ENCODE results near the gene IGFLR1. TPM values are rescaled to one million over a fixed set of nuclear protein-coding genes. Genes with fewer than 3 reads are reported as not detected.

IGFLR1 gene
- total RNA-seq, 1 donor from 2014 or later = 1.8 TPM

DNA sequence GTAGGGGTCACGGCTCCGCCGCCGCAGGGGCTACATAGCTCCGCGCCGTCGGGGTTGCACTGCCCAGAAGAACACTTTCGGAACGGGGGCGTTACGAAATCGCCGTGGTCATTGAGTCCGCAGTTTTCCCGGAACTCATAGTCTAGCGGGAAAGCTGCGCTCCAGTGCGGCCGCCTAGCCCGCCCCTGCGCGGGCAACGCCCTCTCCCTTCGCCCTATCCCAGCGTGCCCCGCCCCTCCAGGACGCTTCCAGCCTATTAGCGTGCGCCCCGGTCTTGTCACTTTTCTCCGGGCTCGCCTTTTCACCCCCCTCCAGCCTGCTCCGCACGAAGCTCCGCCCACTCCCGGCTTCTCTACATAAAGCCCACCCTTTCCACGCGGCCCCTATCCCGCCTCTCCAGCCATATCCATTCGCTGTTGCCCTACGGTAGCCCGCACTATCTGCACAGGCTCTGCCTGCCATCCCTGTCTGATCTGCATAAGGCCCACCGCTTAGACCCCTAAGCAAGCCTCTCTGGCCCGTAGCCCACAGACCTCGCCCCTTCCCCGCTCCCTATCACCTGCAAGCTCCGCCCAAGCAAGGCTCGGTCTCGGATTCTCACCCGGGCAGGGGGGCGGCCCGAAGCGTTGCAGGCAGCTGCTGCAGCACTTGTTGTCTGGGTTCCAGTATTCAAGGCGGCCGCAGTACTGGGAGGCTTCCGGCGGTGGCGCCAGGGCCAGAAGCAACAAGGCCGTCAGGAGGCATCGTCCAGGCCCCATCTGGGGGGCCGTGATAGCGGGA is 1.6 kb downstream of the IGFLR1 start:
- peak; percentile 86 for DNase-seq (ENCODE audit: low read depth, low spot score)

DNA sequence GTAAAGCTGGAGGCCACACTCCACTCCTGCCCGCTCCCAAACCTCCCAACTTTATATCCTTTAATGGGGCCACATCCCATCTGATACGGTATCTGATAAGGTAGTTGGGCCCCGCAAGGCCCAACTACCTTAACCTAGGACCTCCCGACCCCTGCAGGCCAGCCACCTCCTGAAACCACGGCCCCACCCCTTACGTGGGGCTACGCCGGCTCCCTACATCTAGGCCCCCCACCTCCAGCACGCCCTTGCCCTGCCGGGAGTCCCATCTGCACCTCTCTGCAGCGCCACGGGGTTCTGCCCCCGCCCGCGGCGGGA is 2.2 kb downstream of the IGFLR1 start:
- no peak for DNase-seq (ENCODE audit: low read depth, low spot score)

DNA sequence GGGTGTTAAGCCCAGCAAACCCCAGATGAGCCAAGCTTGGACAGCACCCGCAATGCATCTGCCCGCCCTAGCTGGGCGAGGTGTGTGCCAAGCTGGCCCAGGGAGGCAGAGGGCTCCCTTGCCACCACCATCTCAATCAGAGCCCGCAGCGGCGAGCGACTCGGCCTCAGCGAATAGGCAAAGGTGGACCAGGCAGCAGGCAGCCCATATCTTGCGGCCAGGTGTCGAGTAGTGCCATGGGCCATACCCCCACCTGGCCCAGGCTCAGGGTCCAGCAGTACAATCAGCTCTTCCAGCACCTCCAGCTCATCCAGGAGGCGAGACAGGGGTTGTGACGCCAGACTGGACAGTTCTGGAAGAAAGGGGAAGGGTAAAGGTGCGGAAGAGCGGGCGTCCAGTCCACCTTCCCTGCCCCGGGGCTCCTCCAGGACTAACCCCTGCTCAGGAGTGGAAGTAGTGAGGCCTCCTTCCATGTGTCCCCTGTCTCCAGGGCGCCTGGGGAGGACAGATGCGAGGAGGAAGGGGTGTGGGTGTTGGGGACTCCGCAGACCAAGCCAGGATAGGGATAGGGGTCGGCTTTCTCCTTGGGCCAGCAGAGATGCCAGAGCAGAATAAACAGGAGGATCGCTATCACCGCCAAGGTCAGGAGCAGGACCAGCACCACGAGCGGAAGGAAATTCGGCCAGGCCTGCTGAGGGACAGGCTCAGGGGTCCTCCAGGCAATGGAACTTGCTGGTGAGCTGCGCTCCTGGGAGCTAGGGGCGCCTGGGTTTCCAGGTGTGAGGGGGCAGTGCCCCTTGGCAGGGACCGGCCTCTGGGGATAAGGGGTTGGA is 2.8 kb downstream of the IGFLR1 start:
- no peak for DNase-seq (ENCODE audit: low read depth, low spot score)

DNA sequence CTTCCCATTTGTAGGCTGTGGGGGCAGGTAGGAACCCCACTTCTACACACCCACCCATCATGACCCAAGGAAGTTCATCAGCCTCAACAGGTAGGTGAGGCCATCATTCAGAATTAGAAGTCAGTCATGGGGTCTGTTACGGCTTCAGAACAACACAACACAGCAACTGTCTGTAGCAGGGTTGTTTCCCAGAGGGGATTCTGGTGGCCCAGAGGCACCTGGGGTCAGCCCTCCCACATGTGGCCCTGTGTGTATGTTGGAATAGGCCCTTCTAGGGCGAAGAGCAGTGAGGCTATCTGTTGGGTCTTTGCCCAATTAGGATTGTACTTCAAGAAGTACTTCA is 3.4 kb downstream of the IGFLR1 start:
- DNase-seq (ENCODE audit: low read depth, low spot score) = no peak

DNA sequence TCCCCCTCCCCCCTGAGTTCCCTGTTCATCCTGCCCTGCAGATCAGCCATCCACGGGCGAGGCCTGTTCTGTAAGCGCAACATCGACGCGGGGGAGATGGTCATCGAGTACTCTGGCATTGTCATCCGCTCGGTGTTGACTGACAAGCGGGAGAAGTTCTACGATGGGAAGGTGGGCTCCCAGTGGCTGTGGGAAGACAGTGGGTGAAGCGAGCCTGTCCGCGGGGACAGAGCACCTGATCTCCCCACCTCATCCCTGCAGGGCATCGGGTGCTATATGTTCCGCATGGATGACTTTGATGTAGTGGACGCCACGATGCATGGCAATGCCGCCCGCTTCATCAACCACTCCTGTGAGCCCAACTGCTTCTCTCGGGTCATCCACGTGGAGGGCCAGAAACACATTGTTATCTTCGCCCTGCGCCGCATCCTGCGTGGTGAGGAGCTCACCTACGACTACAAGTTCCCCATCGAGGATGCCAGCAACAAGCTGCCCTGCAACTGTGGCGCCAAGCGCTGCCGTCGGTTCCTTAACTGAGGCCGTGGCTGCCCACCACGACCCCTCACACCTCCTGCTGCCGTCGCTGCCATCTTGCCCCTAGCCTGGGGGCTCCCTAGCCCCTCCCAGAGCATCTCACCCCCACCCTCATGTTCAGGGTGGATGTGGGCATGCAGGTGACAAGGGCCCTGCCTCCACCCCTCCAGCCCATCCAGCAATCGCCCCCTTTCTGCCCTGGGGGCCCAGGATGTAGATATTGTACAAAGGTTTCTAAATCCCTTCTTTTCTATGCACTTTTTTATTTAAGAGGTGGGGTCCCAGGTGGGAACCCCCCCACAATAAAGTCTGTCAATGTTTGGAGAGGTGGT is 4.0 kb downstream of the IGFLR1 start:
- no peak for DNase-seq (ENCODE audit: low read depth, low spot score)

DNA sequence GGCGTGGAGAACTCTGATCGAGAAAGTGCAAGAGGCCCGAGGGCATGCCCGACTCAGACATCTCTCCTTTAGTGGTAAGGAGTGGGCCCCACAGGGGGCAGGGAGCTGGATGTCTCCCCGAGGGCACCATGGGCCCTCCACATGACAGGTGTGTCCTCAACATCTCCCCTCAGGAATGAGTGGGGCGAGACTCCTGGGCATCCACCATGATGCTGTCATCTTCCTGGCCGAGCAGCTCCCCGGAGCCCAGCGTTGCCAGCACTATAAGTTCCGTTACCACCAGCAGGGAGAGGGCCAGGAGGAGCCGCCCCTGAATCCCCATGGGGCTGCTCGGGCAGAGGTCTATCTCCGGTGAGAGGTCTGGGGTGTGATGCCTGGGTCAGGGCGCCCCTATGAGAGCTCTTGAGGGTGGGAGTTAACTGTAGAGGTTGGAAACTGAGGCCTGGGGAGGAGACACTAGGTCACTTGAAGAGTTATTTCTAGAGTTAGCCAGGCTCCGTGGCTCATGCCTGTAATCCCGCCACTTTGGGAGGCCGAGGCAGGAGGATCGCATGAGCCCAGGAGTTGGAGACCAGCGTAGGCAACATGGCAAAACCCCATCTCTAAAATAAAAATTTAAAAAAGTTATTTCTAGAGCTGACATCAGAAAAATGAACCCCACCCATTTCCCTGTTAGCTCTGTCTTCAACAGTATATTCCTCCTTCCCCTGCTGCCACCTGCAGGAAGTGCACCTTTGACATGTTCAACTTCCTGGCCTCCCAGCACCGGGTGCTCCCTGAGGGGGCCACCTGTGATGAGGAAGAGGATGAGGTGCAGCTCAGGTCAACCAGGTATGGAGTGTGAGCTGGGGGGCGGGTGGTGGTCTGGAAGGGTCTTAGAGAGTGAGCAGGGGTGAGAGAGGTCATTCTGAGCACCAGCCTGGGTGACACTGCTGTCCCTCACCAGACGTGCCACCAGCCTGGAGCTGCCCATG is 5.1 kb downstream of the IGFLR1 start:
- no peak for DNase-seq (ENCODE audit: low read depth, low spot score)

DNA sequence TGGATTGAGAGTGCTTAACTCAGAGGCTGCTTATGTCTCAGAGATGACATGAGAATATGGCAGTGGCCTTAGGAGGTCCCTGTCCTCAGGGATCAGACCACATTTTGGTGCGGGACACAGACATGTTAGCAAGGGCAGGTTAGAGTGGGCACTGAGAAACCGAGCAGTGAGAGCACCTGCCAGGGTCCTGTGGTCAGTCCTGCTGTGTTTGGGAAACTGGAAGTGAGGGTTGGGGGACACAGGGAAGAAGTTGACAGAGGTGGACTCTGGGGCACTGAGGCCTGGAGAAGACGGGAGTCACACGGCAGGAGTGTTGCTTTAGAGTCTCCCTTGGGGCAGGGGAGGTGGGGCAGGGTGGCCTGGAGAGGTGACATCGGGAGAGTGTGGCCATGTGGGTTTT is 7.4 kb downstream of the IGFLR1 start:
- no peak for DNase-seq (ENCODE audit: low read depth, low spot score)

DNA sequence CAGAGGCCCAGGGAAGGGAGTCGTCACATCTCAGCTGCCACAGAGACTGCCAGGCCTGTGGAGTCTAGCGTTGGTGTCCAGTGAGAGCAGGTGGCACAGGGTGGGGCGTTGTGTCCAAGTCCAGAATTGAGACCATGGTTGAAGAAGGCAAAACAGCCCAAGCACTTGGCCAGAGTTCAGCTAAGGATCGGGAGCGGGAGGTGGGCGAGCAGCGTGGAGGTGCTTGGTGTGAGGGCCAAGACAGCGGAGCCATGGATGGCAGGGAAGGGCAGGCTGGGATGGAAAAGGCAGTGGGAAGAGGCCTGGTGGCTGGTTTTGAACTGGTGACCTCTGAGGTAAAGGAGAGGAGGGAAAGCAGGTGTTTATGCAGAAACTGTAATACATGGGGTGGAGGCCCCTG is 8.0 kb downstream of the IGFLR1 start:
- DNase-seq (ENCODE audit: low read depth, low spot score) = no peak

DNA sequence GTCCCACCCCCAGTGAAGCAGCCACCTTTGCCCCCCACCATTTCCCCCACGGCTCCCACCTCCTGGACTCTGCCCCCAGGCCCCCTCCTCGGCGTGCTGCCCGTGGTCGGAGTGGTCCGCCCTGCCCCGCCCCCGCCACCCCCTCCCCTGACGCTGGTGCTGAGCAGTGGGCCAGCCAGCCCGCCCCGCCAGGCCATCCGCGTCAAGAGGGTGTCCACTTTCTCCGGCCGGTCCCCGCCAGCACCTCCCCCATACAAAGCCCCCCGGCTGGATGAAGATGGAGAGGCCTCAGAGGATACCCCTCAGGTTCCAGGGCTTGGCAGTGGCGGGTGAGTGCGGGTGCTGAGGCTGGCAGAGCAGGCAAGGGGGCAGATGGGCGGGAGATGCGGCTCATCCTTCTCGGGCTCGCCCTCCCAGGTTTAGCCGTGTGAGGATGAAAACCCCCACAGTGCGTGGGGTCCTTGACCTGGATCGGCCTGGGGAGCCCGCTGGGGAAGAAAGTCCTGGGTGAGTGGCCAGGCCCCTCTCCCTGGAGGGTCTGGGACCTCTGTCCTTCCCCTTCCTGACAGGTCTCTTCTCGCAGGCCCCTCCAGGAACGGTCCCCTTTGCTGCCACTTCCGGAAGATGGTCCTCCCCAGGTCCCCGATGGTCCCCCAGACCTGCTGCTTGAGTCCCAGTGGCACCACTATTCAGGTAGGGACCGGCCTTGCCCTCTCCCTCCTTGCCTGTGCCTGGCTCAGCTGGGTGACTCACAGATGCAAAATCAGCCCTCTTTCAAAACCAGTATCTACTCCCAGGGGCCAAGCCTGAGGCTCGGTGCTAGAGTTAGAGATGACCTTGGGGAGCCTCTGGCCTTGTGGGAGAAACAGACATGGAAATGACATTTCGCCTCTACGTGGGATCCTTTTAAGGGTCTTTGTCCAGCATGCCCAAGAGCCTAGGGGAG is 8.8 kb downstream of the IGFLR1 start:
- DNase-seq (ENCODE audit: low read depth, low spot score) = no peak

DNA sequence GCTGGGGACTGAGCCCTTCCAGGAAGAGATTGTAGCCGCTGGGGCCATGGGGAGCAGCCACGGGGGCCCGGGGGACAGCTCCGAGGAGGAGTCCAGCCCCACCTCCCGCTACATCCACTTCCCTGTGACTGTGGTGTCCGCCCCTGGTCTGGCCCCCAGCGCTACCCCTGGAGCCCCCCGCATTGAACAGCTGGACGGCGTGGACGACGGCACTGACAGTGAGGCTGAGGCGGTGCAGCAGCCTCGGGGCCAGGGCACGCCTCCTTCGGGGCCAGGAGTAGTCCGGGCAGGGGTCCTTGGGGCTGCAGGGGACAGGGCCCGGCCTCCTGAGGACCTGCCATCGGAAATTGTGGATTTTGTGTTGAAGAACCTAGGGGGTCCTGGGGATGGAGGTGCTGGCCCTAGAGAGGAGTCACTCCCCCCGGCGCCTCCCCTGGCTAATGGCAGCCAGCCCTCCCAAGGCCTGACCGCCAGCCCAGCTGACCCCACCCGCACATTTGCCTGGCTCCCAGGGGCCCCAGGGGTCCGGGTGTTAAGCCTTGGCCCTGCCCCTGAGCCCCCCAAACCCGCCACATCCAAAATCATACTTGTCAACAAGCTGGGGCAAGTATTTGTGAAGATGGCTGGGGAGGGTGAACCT is 9.6 kb downstream of the IGFLR1 start:
- DNase-seq (ENCODE audit: low read depth, low spot score) = no peak

DNA sequence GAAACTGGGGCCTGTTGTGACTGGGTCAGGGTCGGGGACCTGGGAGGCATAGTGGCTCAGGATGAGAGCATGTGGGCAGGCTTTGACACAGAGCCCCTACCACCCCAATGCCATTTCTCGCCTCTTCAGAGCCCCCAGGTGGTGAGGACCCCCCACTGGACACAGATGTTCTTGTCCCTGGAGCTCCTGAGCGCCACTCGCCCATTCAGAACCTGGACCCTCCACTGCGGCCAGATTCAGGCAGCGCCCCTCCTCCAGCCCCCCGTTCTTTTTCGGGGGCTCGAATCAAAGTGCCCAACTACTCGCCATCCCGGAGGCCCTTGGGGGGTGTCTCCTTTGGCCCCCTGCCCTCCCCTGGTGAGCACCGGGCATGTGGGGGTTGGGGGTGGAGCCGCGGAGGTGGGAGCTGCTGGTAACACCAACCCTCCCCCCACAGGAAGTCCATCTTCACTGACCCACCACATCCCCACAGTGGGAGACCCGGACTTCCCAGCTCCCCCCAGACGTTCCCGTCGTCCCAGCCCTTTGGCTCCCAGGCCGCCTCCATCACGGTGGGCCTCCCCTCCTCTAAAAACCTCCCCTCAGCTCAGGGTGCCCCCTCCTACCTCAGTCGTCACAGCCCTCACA is 10.4 kb downstream of the IGFLR1 start:
- DNase-seq (ENCODE audit: low read depth, low spot score) = no peak

DNA sequence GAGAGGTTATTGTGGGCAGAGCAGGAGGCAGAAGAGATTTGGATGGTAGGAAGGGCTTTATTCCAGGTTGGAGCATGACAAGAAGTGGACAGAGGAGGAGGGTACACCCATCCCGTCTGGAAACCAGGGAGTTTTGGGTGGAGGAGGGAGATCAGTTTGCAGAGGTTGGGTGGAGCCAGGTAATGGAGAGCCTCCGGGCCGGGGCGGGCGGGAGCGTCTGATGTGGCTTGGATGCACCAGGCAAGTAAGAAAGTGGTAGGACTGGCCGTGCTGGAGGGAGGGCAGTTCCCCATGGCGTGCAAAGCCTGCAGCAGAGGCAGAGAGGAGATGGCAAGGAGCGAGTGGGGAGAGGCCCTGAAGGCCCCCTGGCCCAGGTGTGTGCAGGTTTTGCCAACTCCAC is 10.9 kb downstream of the IGFLR1 start:
- DNase-seq (ENCODE audit: low read depth, low spot score) = no peak

DNA sequence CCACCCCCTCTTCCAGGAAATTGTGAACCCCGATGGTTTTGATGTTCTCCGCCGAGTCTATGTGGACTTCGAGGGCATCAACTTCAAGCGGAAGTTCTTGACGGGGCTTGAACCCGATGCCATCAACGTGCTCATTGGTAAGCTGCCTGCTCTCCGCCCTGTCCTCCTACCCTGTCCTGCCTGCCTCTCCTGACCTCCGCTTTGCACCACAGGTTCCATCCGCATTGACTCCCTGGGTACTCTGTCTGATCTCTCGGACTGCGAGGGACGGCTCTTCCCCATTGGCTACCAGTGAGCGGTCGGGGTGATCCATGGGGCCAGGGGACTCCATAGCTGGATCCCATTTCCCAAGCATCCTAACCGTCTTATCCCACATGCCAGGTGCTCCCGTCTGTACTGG is 11.9 kb downstream of the IGFLR1 start:
- no peak for DNase-seq (ENCODE audit: low read depth, low spot score)

DNA sequence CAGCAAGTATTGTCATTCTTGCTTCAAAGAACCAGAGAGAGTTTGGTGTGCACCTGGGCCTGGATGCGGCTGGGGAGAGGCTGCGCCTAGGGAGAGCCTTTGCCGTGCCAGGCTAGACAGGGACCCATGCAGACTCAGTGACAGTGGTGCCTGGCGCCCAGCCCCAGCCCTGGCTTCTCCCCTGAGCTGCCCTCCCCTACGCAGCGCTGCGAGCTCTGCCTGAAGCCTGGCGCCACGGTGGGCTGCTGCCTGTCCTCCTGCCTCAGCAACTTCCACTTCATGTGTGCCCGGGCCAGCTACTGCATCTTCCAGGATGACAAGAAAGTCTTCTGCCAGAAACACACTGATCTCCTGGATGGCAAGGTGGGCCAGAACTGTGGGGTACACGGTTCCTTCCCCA is 12.5 kb downstream of the IGFLR1 start:
- no peak for DNase-seq (ENCODE audit: low read depth, low spot score)

DNA sequence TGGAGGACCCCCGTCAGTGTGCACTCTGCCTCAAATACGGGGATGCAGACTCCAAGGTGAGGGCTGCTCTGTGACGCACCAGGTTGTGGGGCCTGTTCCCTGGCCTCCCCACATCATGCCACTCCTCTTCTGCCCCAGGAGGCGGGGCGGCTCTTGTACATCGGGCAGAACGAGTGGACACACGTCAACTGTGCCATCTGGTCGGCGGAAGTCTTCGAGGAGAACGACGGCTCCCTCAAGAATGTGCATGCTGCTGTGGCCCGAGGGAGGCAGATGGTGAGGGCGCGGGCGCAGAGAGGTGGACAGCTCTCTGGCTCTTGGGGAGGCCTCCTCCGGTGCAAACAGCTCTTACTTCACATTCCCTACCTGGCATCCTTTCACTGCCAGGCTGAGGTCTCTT is 13.2 kb downstream of the IGFLR1 start:
- no peak for DNase-seq (ENCODE audit: low read depth, low spot score)

DNA sequence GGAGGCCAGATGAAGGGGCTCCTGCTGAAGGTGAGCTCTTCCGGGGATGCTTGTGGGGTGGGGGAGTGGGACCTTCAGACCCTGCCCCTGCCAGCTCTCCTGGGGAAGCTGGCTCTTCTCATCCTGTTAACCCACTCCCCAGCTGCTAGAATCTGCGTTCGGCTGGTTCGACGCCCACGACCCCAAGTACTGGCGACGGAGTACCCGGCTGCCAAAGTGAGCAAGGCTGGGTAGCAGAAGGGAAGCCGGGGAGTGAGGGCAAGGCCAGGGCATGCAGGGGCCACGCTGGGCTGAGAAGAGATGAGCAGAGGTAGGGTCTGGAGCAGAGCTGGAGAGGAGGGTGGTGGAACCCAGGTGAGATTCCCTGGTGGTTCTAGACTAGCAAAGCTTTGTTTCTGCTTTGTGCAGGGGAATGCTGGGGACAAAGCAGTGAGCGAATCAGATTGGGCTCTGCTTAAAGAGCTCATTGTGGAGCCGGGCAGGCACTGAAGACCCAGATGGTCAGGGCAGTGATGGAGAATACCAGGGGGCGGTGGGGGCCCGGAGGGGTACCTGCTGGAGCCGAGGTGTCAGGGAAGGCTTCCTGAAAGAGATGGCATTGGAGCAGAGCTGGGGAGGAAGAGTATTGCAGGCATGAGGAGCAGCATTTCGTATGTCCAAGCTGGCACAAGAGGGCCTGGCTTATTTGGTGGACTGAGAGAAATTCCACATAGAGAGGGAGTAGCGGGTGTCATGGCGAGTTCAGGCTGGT is 14.1 kb downstream of the IGFLR1 start:
- no peak for DNase-seq (ENCODE audit: low read depth, low spot score)

DNA sequence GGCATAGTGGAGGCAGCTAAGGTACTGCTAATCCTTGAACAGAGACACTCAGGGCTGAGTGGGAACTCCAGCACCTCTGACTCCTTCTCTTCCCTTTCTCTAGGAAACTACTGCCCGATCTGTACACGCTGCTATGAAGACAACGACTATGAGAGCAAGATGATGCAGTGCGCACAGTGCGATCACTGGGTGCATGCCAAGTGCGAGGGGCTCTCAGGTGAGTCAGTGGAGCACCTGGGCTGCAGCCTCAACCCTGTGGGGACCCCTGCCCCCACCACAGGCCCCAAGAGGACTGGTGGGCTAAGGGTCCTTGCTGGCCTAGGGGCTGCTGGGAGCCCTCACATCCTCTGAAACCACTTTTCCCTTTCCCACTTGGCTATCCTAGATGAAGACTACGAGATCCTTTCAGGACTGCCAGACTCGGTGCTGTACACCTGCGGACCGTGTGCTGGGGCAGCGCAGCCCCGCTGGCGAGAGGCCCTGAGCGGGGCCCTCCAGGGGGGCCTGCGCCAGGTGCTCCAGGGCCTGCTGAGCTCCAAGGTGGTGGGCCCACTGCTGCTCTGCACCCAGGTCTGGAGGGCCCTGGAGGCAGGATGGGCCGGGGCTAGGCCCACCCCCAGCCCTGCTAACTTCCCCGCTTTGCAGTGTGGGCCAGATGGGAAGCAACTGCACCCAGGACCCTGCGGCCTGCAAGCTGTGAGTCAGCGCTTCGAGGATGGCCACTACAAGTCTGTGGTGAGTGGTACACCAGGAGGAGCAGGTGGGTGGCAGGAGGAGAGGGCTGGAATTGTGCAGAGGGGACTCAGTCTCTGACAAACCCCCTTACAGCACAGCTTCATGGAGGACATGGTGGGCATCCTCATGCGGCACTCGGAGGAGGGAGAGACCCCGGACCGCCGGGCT is 14.9 kb downstream of the IGFLR1 start:
- DNase-seq (ENCODE audit: low read depth, low spot score) = no peak
